PFSK-1 (cell line): Measurements from ENCODE around the gene TTI1.

Experiments used
- FOXP2 ChIP-seq: optimal IDR thresholded peaks from 2 replicates; pipeline ENCODE3; 2011; ENCODE audit warnings: borderline replicate concordance, control low read depth, inconsistent platforms; ENCODE audit not compliant: insufficient read depth; ENCODE audit errors: extremely low read length, extremely low read depth
- POLR2AphosphoS5 ChIP-seq: IDR thresholded peaks from 2 replicates; pipeline ENCODE4 v1.6.1; 2012; ENCODE audit warnings: low read depth, mild to moderate bottlenecking, control low read depth, low read length, moderate library complexity
- SIN3A ChIP-seq: IDR thresholded peaks from 2 replicates; pipeline ENCODE4 v1.6.1; 2012; ENCODE audit warnings: mild to moderate bottlenecking, low read length, moderate library complexity, borderline replicate concordance; ENCODE audit not compliant: insufficient read depth
- TAF1 ChIP-seq: IDR thresholded peaks from 2 replicates; pipeline ENCODE4 v1.6.1; 2012; ENCODE audit warnings: low read length, control low read depth, borderline replicate concordance; ENCODE audit not compliant: insufficient read depth
- TF ChIP-seq, protein P1 (sequence below), 2 experiments: IDR thresholded peaks; 2 replicates each; pipeline versions ENCODE4 v1.6.1 to v1.8.0; 2011 to 2012; ENCODE audit warnings: low read depth in 2 of 2, low read length in 2 of 2, control low read depth in 1 of 2, inconsistent platforms in 1 of 2, mild to moderate bottlenecking in 1 of 2, moderate library complexity in 1 of 2; ENCODE audit not compliant: insufficient read depth in 1 of 2

The TTI1 gene

DNA sequence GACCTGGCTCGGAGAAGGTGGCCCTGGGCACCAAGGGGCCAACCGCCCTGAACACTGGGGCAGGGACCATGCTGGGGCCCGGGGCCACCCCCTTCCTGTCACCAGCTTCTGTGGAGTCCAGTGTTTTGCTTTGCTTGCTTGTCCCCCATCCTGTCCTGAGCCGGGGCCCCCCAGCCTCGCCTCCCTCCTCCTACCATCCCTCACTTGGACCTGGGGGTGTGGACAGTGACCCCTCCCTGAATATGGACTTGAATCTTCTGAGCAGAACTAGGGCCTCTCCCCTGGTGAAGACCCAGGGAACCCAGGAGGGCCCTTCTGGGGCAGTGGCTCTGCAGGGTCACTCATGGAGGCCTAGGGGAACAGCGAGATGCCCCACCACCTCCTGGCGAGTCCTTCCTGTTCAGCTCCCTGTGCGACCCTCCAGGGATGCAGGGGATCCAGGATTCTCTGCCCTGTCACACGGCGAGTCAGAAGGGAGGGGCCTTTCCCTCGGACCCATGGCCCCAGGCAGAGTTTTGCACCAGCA is 88.7 kb downstream of the TTI1 start:
- TF ChIP-seq FOXP2: no peak
- TF ChIP-seq POLR2AphosphoS5: no peak
- TF ChIP-seq SIN3A: no peak
- TF ChIP-seq TAF1: no peak
- TF ChIP-seq, protein P1, sequence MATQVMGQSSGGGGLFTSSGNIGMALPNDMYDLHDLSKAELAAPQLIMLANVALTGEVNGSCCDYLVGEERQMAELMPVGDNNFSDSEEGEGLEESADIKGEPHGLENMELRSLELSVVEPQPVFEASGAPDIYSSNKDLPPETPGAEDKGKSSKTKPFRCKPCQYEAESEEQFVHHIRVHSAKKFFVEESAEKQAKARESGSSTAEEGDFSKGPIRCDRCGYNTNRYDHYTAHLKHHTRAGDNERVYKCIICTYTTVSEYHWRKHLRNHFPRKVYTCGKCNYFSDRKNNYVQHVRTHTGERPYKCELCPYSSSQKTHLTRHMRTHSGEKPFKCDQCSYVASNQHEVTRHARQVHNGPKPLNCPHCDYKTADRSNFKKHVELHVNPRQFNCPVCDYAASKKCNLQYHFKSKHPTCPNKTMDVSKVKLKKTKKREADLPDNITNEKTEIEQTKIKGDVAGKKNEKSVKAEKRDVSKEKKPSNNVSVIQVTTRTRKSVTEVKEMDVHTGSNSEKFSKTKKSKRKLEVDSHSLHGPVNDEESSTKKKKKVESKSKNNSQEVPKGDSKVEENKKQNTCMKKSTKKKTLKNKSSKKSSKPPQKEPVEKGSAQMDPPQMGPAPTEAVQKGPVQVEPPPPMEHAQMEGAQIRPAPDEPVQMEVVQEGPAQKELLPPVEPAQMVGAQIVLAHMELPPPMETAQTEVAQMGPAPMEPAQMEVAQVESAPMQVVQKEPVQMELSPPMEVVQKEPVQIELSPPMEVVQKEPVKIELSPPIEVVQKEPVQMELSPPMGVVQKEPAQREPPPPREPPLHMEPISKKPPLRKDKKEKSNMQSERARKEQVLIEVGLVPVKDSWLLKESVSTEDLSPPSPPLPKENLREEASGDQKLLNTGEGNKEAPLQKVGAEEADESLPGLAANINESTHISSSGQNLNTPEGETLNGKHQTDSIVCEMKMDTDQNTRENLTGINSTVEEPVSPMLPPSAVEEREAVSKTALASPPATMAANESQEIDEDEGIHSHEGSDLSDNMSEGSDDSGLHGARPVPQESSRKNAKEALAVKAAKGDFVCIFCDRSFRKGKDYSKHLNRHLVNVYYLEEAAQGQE (IDR thresholded peaks at IDR 0.05; ENCODE audit: insufficient read depth in 1 of 2, low read depth in 2 of 2, low read length in 2 of 2): no peak

DNA sequence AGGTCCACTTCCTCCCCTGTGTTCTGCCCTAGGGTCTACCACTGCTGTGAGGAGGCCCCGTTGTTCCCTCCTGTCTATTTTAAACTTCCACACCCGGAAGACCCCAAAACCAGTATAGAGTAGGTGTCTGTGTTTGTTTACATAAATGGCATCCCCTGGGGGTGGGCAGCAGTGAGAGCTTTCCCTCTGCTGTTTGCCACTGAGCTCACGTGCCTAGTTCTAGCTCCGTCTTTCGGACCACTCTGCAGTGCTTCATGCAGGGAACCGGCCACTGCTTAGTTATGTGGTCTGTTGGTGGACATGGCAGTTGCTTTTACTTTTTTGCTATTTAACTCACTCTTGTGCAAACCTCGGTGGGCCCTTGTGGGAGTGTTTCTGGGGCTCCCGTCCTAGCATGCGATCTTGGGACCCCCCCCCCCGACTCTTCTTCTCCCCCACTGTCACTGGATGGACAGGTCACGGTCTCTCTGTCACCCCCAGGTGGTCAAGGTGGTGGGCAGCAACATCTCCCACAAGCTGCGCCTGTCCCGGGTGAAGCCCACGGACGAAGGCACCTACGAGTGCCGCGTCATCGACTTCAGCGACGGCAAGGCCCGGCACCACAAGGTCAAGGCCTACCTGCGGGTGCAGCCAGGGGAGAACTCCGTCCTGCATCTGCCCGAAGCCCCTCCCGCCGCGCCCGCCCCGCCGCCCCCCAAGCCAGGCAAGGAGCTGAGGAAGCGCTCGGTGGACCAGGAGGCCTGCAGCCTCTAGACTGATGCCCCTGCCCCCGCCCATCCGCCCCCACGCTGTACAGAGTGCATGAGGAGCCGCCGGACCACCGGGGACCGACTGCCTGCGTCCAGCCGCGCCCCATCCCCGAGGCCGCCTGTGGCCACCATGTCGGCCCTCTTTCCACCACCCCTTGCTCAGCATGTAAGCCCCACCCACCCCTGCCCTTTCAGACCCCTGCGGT is 89.5 kb downstream of the TTI1 start:
- TF ChIP-seq POLR2AphosphoS5 (no peak), SIN3A (no peak), FOXP2 (no peak), TAF1 (no peak)
- TF ChIP-seq, protein P1 (IDR thresholded peaks at IDR 0.05; ENCODE audit: insufficient read depth in 1 of 2, low read depth in 2 of 2, low read length in 2 of 2): no peak

GRCh38 chr20:37943033-37943432 is 90.2 kb downstream of the TTI1 start:
- TF ChIP-seq SIN3A: no peak
- TF ChIP-seq TAF1: no peak
- TF ChIP-seq, protein P1 (IDR thresholded peaks at IDR 0.05; ENCODE audit: insufficient read depth in 1 of 2, low read depth in 2 of 2, low read length in 2 of 2): no peak
- TF ChIP-seq FOXP2: no peak
- TF ChIP-seq POLR2AphosphoS5: no peak

DNA sequence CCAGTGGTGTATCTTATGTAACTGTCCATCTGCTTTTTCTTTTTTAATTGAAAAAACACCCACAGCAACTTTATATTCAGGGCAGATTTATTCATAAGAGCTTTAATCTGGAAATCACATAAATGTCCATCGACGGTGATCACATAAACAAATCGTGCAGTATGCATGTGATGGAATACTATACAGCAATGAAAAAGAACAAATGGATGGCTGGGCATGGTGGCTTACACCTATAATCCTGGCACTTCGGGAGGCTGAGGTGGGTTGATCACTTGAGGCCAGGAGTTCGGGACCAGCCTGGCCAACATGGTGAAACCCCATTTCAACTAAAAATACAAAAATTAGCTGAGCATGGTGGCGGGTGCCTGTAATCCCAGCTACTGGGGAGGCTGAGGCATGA is 91.3 kb downstream of the TTI1 start:
- no peak for TF ChIP-seq FOXP2
- TF ChIP-seq POLR2AphosphoS5: no peak
- TF ChIP-seq, protein P1 (IDR thresholded peaks at IDR 0.05; ENCODE audit: insufficient read depth in 1 of 2, low read depth in 2 of 2, low read length in 2 of 2): no peak
- no peak for TF ChIP-seq TAF1
- TF ChIP-seq SIN3A: no peak
